ENCODE measurements around the gene ANO6.

DNA sequence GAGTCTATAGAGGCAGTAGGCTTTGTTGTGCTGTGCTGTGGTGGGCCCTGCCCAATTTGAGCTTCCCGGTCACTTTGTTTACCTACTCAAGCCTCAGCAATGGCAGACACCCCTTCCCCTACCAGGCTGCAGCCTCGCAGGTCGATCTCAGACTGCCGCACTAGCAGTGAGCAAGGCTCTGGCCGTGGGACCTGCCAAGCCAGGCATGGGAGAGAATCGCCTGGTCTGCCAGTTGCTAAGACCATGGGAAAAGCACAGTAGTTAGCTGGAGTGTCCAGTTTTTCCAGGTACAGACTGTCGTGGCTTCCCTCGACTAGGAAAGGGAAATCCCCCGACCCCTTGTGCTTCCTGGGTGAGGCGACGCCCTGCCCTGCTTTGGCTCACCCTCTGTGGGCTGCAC, 26.3 kb downstream of the ANO6 start:
- TF ChIP-seq, protein P1, sequence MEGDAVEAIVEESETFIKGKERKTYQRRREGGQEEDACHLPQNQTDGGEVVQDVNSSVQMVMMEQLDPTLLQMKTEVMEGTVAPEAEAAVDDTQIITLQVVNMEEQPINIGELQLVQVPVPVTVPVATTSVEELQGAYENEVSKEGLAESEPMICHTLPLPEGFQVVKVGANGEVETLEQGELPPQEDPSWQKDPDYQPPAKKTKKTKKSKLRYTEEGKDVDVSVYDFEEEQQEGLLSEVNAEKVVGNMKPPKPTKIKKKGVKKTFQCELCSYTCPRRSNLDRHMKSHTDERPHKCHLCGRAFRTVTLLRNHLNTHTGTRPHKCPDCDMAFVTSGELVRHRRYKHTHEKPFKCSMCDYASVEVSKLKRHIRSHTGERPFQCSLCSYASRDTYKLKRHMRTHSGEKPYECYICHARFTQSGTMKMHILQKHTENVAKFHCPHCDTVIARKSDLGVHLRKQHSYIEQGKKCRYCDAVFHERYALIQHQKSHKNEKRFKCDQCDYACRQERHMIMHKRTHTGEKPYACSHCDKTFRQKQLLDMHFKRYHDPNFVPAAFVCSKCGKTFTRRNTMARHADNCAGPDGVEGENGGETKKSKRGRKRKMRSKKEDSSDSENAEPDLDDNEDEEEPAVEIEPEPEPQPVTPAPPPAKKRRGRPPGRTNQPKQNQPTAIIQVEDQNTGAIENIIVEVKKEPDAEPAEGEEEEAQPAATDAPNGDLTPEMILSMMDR (conservative IDR thresholded peaks at IDR 0.05; ENCODE audit: low read depth, low read length): no peak
- no peak for TF ChIP-seq EZH2 (IDR thresholded peaks at IDR 0.05; ENCODE audit: borderline replicate concordance, low read depth, low read length, poor library complexity, severe bottlenecking)
